Right ventricle myocardium superior (tissue), 1 donor: ENCODE data around the gene KRTAP4-8. TPM values are rescaled to one million over a fixed set of nuclear protein-coding genes. Genes with fewer than 3 reads are reported as not detected.
A peak's percentile ranks its signal among the peaks of the same experiment; 100 is the strongest.
"Not testable (repeated sequence)": the region's sequence is repeated elsewhere in the genome, so short reads cannot be mapped to it uniquely, and the experiment has no call there.

ENCODE experiments used
- ATAC-seq: fragments of 200-7000 bp; cut with Tn5 transposase; one replicate; pipeline ENCODE4 v1.9.1; 2020; ENCODE audit warnings: mild to moderate bottlenecking; ENCODE audit not compliant: poor library complexity
- DNase-seq: peaks from one replicate; pipeline ENCODE4 v3.0.0-alpha.2; 2020
- intact Hi-C: fragments of 100-400 bp; cut with DNase I; formaldehyde crosslinking; loops from one replicate; pipeline ENCODE4 v1.11.2; 2022
- total RNA-seq: library from RNA; stranded (reverse); fragmentation: NEBNext Ultra II Directional; extraction: Animal tissue kit (Norgen Biotek cat#: 25700); gene quantifications from one replicate; pipeline ENCODE4 v1.2.1, GENCODE V29; 2021
- donor health status: DM: no; HTN: yes; CAD: no; lungs with severe emphysema.

Gene KRTAP4-8
- total RNA-seq, 1 donor from 2014 or later: not detected

DNA sequence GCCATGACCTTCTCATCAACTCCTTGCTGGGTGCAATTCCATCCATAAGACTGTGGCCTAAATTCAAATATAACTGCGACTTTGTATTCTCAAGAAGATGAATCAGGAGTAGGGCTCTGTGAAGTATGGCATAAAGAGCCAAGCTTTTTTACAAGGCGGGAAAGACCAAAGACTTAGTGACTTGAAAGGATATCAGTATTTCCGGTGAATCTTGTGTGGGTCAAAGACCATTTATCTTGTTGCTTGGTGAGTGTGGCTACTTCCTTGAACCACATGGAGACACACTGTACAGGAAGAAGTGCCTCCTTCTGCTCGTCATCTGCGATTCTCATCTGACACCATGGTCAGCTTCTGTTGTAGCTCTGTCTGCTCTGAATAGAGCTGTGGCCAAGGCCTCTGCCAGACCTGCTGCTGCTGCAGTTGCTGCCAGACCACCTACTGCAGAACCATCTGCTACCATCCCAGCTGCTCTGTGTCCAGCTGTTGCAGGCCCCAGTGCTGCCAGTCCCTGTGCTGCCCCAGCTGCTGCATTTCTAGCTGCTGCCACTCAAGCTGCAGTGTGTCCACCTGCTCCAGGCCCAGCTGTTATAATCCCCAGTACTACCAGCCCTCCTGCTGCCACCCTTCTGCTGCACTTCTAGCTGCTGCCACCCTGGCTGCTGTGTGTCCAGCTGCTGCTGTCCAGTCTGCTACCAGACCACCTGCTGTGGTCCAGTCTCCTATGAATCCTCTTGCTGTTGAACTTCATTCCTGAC, 26.2 kb downstream of the KRTAP4-8 start:
- DNase-seq: peak; percentile 31
- intact Hi-C loops: no loop called here
- ATAC-seq: no peak

- intact Hi-C loops: no loop called here
- ATAC-seq: no peak
- no peak for DNase-seq
These were observed 28.9 kb downstream of the KRTAP4-8 start for GRCh38 chr17:41069031-41069430.

DNA sequence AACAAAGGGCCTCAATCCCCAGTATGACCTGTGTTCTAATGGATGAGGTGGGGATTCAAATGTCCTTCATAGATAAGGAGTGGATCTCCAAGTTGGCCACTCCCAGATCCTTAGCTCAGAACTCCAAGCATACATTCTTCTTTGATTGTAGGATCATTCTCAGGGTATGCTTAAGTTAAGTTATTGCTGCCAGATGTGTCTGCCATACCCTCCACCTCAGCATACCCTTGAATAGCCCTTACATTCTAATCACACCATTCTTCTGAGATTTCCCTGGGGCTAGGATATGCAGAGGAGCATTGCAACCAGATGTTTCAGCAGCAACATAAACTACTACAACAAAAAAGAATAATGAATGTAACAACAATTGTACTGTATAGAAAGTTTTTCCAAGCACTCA, 30.7 kb downstream of the KRTAP4-8 start:
- no peak for ATAC-seq
- DNase-seq: no peak
- intact Hi-C loops: no loop called here

DNA sequence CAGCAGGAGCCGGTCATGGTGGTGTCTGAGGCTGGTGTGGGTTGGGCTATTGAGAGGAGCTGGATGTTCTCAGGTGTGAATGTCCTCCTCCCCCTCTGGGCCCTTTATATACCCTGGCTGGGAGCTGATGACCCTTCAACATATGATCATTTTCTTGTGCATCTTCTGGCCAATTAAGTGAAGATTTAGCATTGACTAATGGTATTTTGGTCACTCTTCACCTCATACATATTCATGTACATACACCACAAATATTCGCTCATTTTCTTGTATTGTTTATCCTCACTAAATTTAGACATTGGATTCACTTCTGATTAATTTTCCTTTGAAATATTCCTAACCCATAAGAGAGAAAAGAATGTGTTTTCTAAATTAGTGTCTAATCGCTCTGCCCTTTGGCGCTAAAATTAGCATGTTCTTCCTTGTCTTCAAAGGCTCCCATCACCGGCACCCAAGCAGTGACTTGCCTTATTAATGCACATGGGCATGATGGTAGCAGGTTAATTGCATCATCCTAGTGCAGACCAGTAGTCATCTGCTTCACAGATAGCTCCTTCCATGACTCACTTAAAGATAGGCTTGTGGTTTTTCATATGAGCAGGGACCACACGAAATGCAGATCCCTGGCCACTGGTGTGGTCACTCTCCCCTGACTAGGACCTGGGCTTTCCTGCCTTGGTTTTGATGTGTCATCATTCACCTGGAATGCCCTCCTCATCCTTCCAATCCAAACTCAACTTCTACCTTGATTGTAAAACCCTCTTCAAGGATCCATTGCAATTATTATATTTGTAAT, 31.9 kb downstream of the KRTAP4-8 start, which contains the start of gene KRTAP2-4:
Gene KRTAP2-4, minus strand, starts transcription at position 51 of the 796 bp plus-strand sequence. Its CDS starts 34 bp downstream, at position 17.
- intact Hi-C loops: no loop called here
- no peak for ATAC-seq
- no peak for DNase-seq

GRCh38 chr17:41065016-41065689, 32.8 kb downstream of the KRTAP4-8 start:
- intact Hi-C loops, DNase-seq, ATAC-seq: not testable (repeated sequence)

- intact Hi-C loops: no loop called here
- ATAC-seq (no peak), DNase-seq (no peak)
These were observed 33.6 kb downstream of the KRTAP4-8 start for GRCh38 chr17:41064301-41064700.

DNA sequence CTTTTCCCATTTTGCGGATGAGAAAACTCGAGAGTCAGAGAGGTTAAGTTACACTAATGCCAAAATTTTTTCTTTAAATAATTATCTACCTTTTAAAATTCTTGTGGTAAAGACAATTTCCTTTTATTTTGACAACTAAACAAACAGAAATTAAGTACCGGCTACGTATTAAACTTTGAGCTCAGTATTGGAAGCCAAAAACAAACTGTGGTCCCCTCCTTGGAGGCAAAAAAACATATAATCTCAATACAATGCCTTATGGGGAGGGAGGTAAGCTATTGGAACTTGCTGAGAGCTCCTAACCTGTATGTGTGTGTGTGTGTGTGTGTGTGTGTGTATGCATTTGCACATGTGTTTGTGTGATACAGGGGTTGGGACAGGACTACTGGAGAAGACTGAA, 34.5 kb downstream of the KRTAP4-8 start:
- no peak for DNase-seq
- intact Hi-C loops: no loop called here
- ATAC-seq: no peak

DNA sequence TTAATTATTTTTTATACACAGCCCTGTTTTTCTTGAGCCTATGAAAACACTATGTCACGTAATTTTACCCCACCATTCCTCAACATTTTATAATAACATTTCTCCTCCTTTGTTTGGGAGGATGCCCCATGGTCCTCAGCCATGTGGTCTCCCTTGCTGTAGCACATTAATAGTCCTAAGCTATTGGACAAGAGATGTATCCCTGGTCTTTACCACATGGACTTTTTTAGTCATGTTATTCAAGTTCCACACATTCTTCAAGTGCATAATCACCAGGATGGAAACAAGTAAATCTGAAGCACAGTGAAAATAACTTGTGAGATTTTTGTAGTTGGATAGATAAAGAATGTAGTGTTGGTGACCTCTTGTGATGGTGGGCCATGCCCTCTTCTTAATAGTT, 36.0 kb downstream of the KRTAP4-8 start:
- DNase-seq: no peak
- ATAC-seq: no peak
- intact Hi-C loops: no loop called here

- intact Hi-C loops: no loop called here
- DNase-seq (no peak), ATAC-seq (no peak)
These were observed 37.8 kb downstream of the KRTAP4-8 start, which contains the start of gene KRTAP2-3 for GRCh38 chr17:41060052-41060604. Gene KRTAP2-3, minus strand, starts transcription at chr17:41060114. Its CDS starts 64 bp downstream, at chr17:41060050.

GRCh38 chr17:41059276-41060051, 38.5 kb downstream of the KRTAP4-8 start:
- ATAC-seq, DNase-seq, intact Hi-C loops: not testable (repeated sequence)

- intact Hi-C loops: no loop called here
- DNase-seq (no peak), ATAC-seq (no peak)
These were observed 39.2 kb downstream of the KRTAP4-8 start for GRCh38 chr17:41058741-41059140.

DNA sequence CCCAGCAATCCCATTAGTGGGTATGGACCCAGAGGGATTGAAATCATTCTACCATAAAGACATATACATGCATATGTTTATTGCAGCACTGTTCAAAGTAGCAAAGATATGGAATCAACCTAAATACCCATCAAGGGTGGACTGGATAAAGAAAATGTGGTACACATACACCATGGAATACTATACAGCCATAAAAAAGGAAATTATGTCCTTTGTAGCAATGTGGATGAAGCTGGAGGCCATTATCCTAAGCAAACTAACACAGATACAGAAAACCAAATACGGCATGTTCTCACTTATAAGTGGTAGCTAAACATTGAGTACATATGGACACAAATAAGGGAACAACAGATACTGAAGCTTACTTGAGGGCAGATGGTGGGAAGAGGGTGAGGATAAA, 40.4 kb downstream of the KRTAP4-8 start:
- intact Hi-C loops: no loop called here
- no peak for DNase-seq
- ATAC-seq: no peak

DNA sequence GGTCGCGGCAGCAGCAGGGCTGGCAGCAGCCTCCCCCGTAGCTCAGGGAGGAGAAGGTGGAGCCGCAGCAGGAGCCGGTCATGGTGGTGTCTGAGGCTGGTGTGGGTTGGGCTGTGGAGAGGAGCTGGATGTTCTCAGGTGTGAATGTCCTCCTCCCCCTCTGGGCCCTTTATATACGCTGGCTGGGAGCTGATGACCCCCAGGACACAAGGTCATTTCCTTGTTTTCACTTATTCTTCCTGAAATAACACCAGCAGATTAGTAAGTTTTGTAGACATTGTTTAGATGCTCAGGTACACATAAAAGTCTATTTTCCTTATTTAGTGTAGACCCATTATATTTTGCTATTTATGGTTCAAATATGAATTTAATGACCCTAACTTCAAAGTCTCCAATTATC, 42.8 kb downstream of the KRTAP4-8 start, which contains the start of gene KRTAP2-2:
Gene KRTAP2-2, minus strand, starts transcription at position 101 of the 400 bp plus-strand sequence. Its CDS starts 19 bp downstream, at position 82.
- intact Hi-C loops, DNase-seq, ATAC-seq: not testable (repeated sequence)

- ATAC-seq, DNase-seq, intact Hi-C loops: not testable (repeated sequence)
These were observed 43.4 kb downstream of the KRTAP4-8 start for GRCh38 chr17:41054556-41054955.

- ATAC-seq (no peak), DNase-seq (no peak)
- intact Hi-C loops: no loop called here
These were observed 43.9 kb downstream of the KRTAP4-8 start for GRCh38 chr17:41054025-41054424.

DNA sequence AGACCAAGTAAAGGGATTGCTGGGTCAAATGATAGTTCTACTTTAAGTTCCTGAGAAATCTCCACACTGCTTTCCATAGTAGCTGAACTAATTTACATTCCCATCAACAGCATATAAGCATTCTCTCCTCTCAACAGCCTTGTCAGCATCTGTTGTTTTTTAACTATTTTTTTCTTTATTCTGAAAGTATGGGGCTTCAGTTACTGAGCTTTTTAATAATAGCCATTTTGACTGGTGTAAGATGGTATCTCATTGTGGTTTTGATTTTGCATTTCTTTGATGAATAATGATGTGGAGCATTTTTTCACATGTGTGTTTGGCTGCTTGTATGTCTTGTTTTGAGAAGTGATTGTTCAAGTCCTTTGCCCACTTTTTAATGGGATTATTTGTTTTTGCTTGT, 45.4 kb downstream of the KRTAP4-8 start:
- DNase-seq (no peak), ATAC-seq (no peak)
- intact Hi-C loops: no loop called here

DNA sequence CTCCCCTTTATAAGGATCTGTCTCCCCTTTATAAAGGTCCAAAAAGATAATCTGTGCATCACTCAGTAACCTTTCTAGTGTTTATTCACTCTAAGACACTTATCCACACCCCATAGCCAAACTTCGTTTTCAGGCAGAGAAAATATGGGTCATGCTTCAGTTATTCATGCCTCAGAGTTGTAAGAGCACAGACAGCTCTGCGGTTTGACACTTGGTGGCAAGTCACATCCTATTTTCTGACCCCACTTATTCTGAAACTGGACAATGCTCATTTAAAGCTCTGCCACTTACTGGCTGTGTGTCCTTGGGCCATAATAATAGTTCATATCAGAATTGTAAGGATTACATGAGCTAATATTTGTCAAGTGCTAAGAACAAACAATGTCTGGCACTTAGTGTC, 48.8 kb downstream of the KRTAP4-8 start:
- DNase-seq: no peak
- no peak for ATAC-seq
- intact Hi-C loops: no loop called here

GRCh38 chr17:41048441-41048840, 49.5 kb downstream of the KRTAP4-8 start:
- intact Hi-C loops: no loop called here
- no peak for ATAC-seq

More at GRCh38 chr17:41048441-41048840, 49.5 kb downstream of the KRTAP4-8 start:
- DNase-seq: no peak
